GM21528 (cell line): Measurements from ENCODE around the gene ATAD1.
"Not testable (repeated sequence)": the region's sequence is repeated elsewhere in the genome, so short reads cannot be mapped to it uniquely, and the experiment has no call there.

Experiments
- ATAC-seq: cut with Tn5 transposase; IDR thresholded peaks from one replicate; pipeline ENCODE4 v1.9.1; 2021; ENCODE audit warnings: mild to moderate bottlenecking, moderate library complexity; ENCODE audit not compliant: unreplicated experiment, low FRiP score

Gene ATAD1

GRCh38 chr10:87760195-87760905 is 57.7 kb downstream of the ATAD1 start:
- ATAC-seq = no peak

GRCh38 chr10:87759551-87759950 is 58.5 kb downstream of the ATAD1 start:
- ATAC-seq = no peak

GRCh38 chr10:87757685-87758084 is 60.3 kb downstream of the ATAD1 start:
- ATAC-seq = no peak

- ATAC-seq = no peak
Observed at GRCh38 chr10:87753995-87754866, 63.8 kb downstream of the ATAD1 start.

GRCh38 chr10:87752566-87752965 is 65.5 kb downstream of the ATAD1 start:
- ATAC-seq = no peak

GRCh38 chr10:87751274-87751673 is 66.8 kb downstream of the ATAD1 start:
- no peak for ATAC-seq

- ATAC-seq = peak; percentile 54
Observed at GRCh38 chr10:87750817-87751216, 67.2 kb downstream of the ATAD1 start.

- no peak for ATAC-seq
Observed at GRCh38 chr10:87750001-87750671, 67.9 kb downstream of the ATAD1 start.

GRCh38 chr10:87748244-87748643 is 69.8 kb downstream of the ATAD1 start:
- ATAC-seq = not testable (repeated sequence)

- ATAC-seq = no peak
Observed at GRCh38 chr10:87746911-87747310, 71.1 kb downstream of the ATAD1 start.

GRCh38 chr10:87744606-87745005 is 73.4 kb downstream of the ATAD1 start:
- no peak for ATAC-seq

GRCh38 chr10:87742992-87743610 is 74.9 kb downstream of the ATAD1 start:
- ATAC-seq = not testable (repeated sequence)

- ATAC-seq = no peak
Observed at GRCh38 chr10:87740254-87740655, 77.8 kb downstream of the ATAD1 start.

- ATAC-seq = no peak
Observed at GRCh38 chr10:87739703-87740102, 78.3 kb downstream of the ATAD1 start.

- ATAC-seq = not testable (repeated sequence)
Observed at GRCh38 chr10:87738253-87738652, 79.8 kb downstream of the ATAD1 start.

GRCh38 chr10:87734987-87735827 is 82.8 kb downstream of the ATAD1 start:
- ATAC-seq = no peak

GRCh38 chr10:87733081-87733480 is 84.9 kb downstream of the ATAD1 start:
- no peak for ATAC-seq

- ATAC-seq = no peak
Observed at GRCh38 chr10:87729940-87730339, 88.1 kb downstream of the ATAD1 start.

- no peak for ATAC-seq
Observed at GRCh38 chr10:87724789-87725188, 93.2 kb downstream of the ATAD1 start.

- no peak for ATAC-seq
Observed at GRCh38 chr10:87723500-87723899, 94.5 kb downstream of the ATAD1 start.
